Activated B cell treated with CpG ODN at 0.5 μM for 24 hours (primary cell): Measurements from ENCODE around the gene RBM45. TPM values are rescaled to one million over a fixed set of nuclear protein-coding genes. Genes with fewer than 3 reads are reported as not detected.

ENCODE experiments used
- ATAC-seq: fragments of 200-7000 bp; cut with Tn5 transposase; one replicate; pipeline ENCODE4 v1.10.0; 2021; ENCODE audit warnings: low read depth, mild to moderate bottlenecking, moderate library complexity
- CTCF ChIA-PET: fragments of 350-600 bp; sonication (Branson Sonifier 250); formaldehyde crosslinking; loops from one replicate; lab custom pipeline; 2021; ENCODE audit warnings: antibody characterized with exemption; lab: Charles Lee
- POLR2A ChIA-PET: fragments of 350-600 bp; sonication (Branson Sonifier 250); formaldehyde crosslinking; loops from one replicate; lab custom pipeline; 2021; ENCODE audit warnings: antibody characterized with exemption; lab: Charles Lee
- DNase-seq: peaks from one replicate; pipeline ENCODE4 v3.0.0; 2022
- H3K27ac Mint-ChIP-seq: one replicate; pipeline ENCODE4 v1.8.0; 2020; ENCODE audit warnings: mixed read lengths
- H3K27me3 Mint-ChIP-seq: one replicate; pipeline ENCODE4 v1.8.0; 2021; ENCODE audit warnings: mixed read lengths
- H3K36me3 Mint-ChIP-seq: one replicate; pipeline ENCODE4 v1.8.0; 2021; ENCODE audit warnings: low read depth, mixed read lengths
- H3K4me1 Mint-ChIP-seq: one replicate; pipeline ENCODE4 v1.8.0; 2021; ENCODE audit warnings: mixed read lengths
- H3K4me3 Mint-ChIP-seq: one replicate; pipeline ENCODE4 v1.8.0; 2020; ENCODE audit warnings: mild to moderate bottlenecking, mixed read lengths
- H3K9me3 Mint-ChIP-seq: one replicate; pipeline ENCODE4 v1.8.0; 2020; ENCODE audit warnings: mixed read lengths
- CTCF ChIP-seq: fragments of 200-600 bp; IDR thresholded peaks from one replicate; pipeline ENCODE4 v1.8.0; 2022; ENCODE audit warnings: antibody characterized with exemption, mild to moderate bottlenecking
- intact Hi-C: fragments of 100-400 bp; cut with micrococcal nuclease; formaldehyde crosslinking; loops from one replicate; pipeline ENCODE4 v1.15.1; 2024
- total RNA-seq: library from RNA; stranded (reverse); gene quantifications from 2 replicates; pipeline ENCODE4 v1.2.3, GENCODE V29; 2022

RBM45 gene
- total RNA-seq, 1 donor from 2014 or later = 17.9 TPM

GRCh38 chr2:178163911-178164310 is 51.7 kb downstream of the RBM45 start:
- no peak overlapping the region for H3K4me3 Mint-ChIP-seq
- TF ChIP-seq CTCF = no peak
- DNase-seq (no peak), ATAC-seq (no peak)
- H3K9me3 Mint-ChIP-seq = no peaks in the 10 kb centered on the region
- peaks cover 4% of the 10 kb centered on the region for H3K27me3 Mint-ChIP-seq
- ChIA-PET CTCF (no interaction called here), POLR2A (no interaction called here)
- no peak overlapping the region for H3K27ac Mint-ChIP-seq
- no peaks in the 10 kb centered on the region for H3K4me1 Mint-ChIP-seq
- intact Hi-C loops = no loop called here
- no peaks in the 10 kb centered on the region for H3K36me3 Mint-ChIP-seq

- Mint-ChIP-seq H3K4me3 (no peak overlapping the region), H3K36me3 (no peaks in the 10 kb centered on the region)
- CTCF ChIA-PET = no interaction called here
These were observed 61.4 kb downstream of the RBM45 start for GRCh38 chr2:178173657-178174056.

GRCh38 chr2:178177066-178177679 is 64.9 kb downstream of the RBM45 start:
- ChIA-PET POLR2A (no interaction called here), CTCF (no interaction called here)
- no peak for TF ChIP-seq CTCF
- Mint-ChIP-seq H3K9me3 (no peaks in the 10 kb centered on the region), H3K36me3 (no peaks in the 10 kb centered on the region), H3K4me3 (no peak overlapping the region), H3K27me3 (peaks cover 7% of the 10 kb centered on the region), H3K27ac (no peak overlapping the region), H3K4me1 (no peaks in the 10 kb centered on the region)
- intact Hi-C loops = no loop called here
- ATAC-seq (no peak), DNase-seq (no peak)

More at GRCh38 chr2:178173657-178174056, 61.4 kb downstream of the RBM45 start:
- no peaks in the 10 kb centered on the region for H3K4me1 Mint-ChIP-seq
- ATAC-seq (no peak), DNase-seq (no peak)
- POLR2A ChIA-PET = no interaction called here
- no peaks in the 10 kb centered on the region for H3K9me3 Mint-ChIP-seq
- no peak overlapping the region for H3K27ac Mint-ChIP-seq
- intact Hi-C loops = no loop called here
- TF ChIP-seq CTCF = no peak
- H3K27me3 Mint-ChIP-seq = peaks cover 9% of the 10 kb centered on the region

Other genes with a start within 250 kb of the RBM45 start
- not detected in 2 replicates for gene PDE11A, start 39.7 kb upstream of the RBM45 start, total RNA-seq
- gene OSBPL6, start 82.1 kb downstream of the RBM45 start, total RNA-seq = 0.10 TPM in 1 of 2 replicates, not detected in the other